LNCaP clone FGC (cell line): ENCODE results near the gene TRPM2.
"Not testable (repeated sequence)": the region's sequence is repeated elsewhere in the genome, so short reads cannot be mapped to it uniquely, and the experiment has no call there.

Experiments used
- DNase-seq: peaks from one replicate; pipeline ENCODE4 v3.0.0-alpha.2; 2011; ENCODE audit warnings: low read depth
- H3K4me3 ChIP-seq: 2 replicates; pipeline ENCODE4 v1.5.1; 2011; ENCODE audit warnings: mild to moderate bottlenecking, low read depth, low read length, control low read depth
- TF ChIP-seq, protein P1 (sequence below): IDR thresholded peaks from 2 replicates; pipeline ENCODE4 v1.5.1; 2012; ENCODE audit warnings: mild to moderate bottlenecking; ENCODE audit not compliant: control insufficient read depth, insufficient read depth; ENCODE audit errors: extremely low read depth

TRPM2 gene

DNA sequence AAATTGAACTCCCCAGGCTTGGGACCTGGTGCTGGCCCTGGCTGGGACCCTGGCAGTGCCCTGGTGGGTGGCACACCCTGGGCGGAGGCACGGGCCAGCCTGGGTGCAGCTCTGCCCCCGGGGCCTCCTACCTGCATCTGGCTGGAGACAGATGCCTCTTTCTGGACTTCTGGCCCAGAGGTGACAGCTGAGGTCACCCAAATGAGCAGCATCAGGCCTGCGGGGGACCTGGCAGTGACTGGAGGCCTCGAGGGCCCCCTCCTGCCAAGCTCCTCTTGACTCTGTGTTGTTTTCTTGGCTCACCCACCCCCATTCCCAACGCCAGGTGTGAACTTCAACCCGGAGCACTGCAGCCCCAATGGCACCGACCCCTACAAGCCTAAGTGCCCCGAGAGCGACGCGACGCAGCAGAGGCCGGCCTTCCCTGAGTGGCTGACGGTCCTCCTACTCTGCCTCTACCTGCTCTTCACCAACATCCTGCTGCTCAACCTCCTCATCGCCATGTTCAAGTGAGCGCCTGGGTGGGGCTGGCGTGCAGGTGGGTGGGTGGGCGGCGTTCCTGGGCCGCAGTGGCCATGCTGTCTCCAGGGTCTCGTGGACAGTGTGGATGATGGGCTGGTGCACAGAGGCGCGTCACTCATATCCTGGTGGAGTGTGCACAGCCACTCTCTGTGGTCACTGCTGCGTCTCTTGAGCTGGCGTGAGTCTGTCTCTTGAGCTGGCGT is 60.3 kb downstream of the TRPM2 start:
- H3K4me3 ChIP-seq = no peak overlapping the region
- TF ChIP-seq, protein P1, sequence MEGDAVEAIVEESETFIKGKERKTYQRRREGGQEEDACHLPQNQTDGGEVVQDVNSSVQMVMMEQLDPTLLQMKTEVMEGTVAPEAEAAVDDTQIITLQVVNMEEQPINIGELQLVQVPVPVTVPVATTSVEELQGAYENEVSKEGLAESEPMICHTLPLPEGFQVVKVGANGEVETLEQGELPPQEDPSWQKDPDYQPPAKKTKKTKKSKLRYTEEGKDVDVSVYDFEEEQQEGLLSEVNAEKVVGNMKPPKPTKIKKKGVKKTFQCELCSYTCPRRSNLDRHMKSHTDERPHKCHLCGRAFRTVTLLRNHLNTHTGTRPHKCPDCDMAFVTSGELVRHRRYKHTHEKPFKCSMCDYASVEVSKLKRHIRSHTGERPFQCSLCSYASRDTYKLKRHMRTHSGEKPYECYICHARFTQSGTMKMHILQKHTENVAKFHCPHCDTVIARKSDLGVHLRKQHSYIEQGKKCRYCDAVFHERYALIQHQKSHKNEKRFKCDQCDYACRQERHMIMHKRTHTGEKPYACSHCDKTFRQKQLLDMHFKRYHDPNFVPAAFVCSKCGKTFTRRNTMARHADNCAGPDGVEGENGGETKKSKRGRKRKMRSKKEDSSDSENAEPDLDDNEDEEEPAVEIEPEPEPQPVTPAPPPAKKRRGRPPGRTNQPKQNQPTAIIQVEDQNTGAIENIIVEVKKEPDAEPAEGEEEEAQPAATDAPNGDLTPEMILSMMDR = no peak
- no peak for DNase-seq

DNA sequence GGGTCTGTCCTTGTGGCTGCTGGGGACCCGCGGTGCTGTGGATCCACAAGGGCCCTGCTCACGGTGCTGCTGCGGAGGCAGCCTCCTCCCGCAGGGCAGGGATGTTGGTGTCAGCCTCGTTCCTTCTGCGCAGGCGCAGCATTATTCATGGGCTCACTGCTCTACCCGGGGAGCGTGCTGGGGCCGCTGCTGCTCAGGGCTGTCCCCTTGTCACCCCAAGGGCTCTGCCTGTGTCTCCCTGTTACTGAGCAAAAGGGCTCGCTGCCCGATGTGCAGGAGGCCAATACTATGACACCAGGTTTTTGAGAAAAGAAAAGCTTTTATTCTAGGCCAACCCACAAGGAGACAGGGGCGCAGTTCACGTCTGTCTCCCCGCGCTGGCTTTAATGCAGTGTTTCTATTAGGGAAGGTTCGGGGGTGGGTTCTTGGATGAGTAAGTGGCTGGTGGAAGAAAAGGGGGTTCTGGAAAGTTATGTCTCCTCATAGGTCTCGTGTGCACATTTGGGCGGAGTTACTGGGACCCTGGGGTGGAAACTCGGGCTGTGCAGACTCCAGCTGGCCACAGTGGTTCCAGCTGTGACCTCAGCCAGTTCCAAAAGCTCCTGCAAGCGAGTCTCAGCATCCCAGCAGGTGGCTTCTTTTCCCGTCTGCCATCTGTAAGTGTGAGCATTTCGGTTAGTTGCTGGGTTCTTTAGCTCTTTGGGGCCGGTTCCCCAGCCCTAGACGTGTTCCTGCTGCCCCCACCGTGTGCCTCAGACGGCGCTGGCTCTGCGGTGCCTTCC is 61.1 kb downstream of the TRPM2 start:
- no peak for DNase-seq
- TF ChIP-seq, protein P1 = no peak
- H3K4me3 ChIP-seq = no peak overlapping the region

DNA sequence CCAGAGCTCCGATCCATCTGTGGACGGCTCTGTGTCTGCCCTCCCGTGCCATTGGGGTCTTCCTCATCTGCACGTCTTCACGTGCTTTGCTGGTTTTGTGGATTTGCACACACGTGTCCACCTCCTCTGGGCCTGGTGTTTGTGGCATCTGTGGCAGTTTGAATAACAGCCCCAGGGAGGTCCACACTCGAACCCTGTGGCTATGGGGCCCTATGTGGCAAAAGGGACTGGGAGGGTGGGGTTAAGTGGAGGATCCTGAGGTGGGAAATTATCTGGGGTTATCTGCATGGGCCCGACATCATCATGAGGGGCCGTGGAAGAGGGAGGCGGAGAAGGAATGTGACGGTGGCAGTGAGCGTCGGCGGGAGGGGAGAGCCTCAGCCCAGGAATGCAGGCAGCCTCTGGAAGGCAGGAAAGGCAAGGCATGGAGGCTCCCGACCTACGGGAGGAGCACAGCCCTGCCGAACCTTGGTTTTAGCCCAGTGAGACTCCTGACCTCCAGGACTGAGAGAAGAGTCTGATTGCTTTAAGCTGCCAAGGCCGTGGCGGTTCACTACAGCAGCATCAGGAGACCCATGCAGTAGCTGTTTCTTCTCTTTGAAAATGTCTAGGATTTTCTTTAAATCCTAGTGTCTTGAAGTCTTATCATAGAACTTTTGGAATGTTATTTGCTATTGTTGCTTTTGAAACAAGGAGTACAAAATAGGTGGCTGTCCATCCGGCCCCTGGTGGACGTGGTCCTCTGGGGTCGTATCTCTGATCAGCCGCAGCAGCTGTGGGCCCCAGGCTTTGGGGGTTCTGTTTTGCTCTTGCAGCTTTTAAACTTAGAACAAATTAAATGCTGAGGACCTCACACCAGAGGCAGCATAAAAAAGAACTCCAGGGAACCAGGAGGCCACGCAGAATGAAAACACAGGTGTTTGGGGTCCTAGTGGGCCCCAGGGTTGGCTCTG is 61.9 kb downstream of the TRPM2 start:
- H3K4me3 ChIP-seq = no peak overlapping the region
- no peak for DNase-seq
- TF ChIP-seq, protein P1 = no peak

DNA sequence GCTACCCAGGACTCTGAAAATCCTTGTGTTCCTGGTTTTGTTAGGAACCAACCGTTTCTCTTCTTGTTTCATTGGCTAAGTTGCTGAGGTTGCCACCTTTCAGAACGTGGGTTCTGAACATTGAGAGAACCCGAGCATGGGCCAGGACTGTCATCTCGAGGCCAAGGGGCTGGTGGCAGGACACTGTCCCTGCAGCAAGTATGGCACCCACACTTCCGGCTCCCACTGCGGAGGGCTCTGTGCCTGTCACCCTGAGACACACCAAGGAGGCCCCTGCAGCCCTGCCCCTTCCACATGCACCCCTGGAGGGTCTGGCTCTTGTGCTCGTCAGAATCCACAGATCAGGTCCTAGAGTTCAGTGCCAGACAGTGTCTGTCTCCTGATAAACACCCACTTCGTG is 62.8 kb downstream of the TRPM2 start:
- DNase-seq = no peak
- TF ChIP-seq, protein P1 = no peak
- no peak overlapping the region for H3K4me3 ChIP-seq

DNA sequence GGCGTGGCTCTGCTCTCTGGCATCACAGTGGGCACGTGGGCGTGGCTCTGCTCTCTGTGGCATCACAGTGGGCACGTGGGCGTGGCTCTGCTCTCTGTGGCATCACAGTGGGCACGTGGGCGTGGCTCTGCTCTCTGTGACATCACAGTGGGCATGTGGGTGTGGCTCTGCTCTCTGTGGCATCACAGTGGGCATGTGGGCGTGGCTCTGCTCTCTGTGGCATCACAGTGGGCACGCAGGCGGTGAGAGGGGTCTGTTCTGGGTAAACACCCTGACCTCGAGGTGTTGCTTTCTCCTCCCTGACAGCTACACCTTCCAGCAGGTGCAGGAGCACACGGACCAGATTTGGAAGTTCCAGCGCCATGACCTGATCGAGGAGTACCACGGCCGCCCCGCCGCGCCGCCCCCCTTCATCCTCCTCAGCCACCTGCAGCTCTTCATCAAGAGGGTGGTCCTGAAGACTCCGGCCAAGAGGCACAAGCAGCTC is 64.2 kb downstream of the TRPM2 start:
- H3K4me3 ChIP-seq, DNase-seq: not testable (repeated sequence)

DNA sequence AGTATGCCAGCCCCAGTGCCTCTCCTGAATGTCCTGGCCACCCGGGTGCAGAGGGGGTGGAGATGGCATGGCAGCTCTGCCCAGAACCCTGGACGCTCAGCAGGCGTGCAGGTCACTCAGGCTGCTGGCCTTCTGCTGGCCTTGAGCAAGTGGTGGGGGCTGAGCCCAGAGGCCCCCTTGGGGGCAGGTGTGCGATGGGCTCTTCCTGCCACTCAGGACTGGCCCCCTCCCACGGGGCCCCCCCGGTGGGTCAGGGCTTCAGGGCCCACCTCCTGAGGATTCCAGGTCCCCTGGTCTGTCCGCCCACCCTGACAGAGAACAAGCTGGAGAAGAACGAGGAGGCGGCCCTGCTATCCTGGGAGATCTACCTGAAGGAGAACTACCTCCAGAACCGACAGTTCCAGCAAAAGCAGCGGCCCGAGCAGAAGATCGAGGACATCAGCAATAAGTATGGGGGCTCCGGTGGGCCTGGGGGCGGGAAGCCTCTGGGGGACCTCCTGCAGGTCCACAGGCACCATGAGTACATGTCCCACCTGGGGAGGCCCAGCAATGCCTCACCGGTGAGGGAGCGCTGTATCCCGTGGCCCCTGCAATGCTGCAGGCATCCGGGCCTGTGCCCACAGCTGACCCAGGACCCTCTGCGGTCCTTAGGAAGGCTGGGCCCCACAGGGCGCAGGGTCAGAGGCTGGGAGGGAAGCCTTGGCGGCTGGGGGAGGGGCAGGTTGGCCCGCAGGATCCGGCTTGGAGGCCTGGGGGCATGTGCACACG is 64.9 kb downstream of the TRPM2 start:
- TF ChIP-seq, protein P1 = no peak
- no peak overlapping the region for H3K4me3 ChIP-seq
- no peak for DNase-seq
